HepG2 (cell line): ENCODE measurements around the gene VPS11. TPM values are rescaled to one million over a fixed set of nuclear protein-coding genes. Genes with fewer than 3 reads are reported as not detected.

Experiments used
- EHMT2 ChIP-seq: fragments of 200-600 bp; sonication (generic); IDR thresholded peaks from 2 replicates; pipeline ENCODE4 v1.7.0; 2017; ENCODE audit warnings: antibody characterized with exemption, low read depth, low read length, borderline replicate concordance
- HNRNPK ChIP-seq: fragments of 200-400 bp; formaldehyde crosslinking; IDR thresholded peaks from 2 replicates; pipeline ENCODE4 v1.6.1; 2018; ENCODE audit warnings: low read length, low read depth, moderate library complexity, mild to moderate bottlenecking; ENCODE audit not compliant: poor library complexity, severe bottlenecking
- POLR2AphosphoS2 ChIP-seq: IDR thresholded peaks from 2 replicates; pipeline ENCODE4 v1.6.1; 2011; ENCODE audit warnings: low read depth, low read length, improper control_type of control experiment
- PRDM15 ChIP-seq: sonication (generic); formaldehyde crosslinking; IDR thresholded peaks from 2 replicates; pipeline ENCODE4 v1.4.0; 2020; ENCODE audit warnings: missing genetic modification reagents
- SOX13 ChIP-seq, 3 experiments: fragments of 450-650 bp in 1 of 3; sonication (generic) in 1 of 3; formaldehyde crosslinking in 1 of 3; IDR thresholded peaks in 2 of 3; conservative IDR thresholded peaks in 1 of 3; 2 replicates each; pipeline versions ENCODE4 v1.5.0 to v1.6.1; 2016 to 2020; ENCODE audit warnings: antibody characterized with exemption in 1 of 3, mild to moderate bottlenecking in 1 of 3, missing compliant biosample characterization in 1 of 3, missing genetic modification reagents in 1 of 3, moderate library complexity in 1 of 3
- ZBTB20 ChIP-seq: sonication (generic); formaldehyde crosslinking; IDR thresholded peaks from 2 replicates; pipeline ENCODE4 v1.8.1; 2023; ENCODE audit warnings: missing genetic modification reagents, low read depth, mild to moderate bottlenecking, borderline replicate concordance
- polyA plus RNA-seq, 8 experiments: library from polyadenylated mRNA; depleted of rRNA in 3 of 8; stranded (reverse) in 7 of 8; unstranded in 1 of 8; fragments of >200 nt; fragmentation: Illumina TruSeq in 4 of 8; extraction: Trizol in 4 of 8; gene quantifications; 2 replicates each; pipeline versions ENCODE4 v1.2.1 to v1.2.3, GENCODE V29; 2011 to 2016; ENCODE audit warnings: low read depth in 4 of 8, missing spikeins in 1 of 8, mixed read lengths in 1 of 8; ENCODE audit not compliant: insufficient read depth in 1 of 8
- total RNA-seq, 5 experiments: library from RNA; depleted of rRNA; stranded (reverse); fragments of >200 nt; fragmentation: Illumina TruSeq; extraction: Trizol; gene quantifications; 2 replicates each; pipeline ENCODE4 v1.2.3, GENCODE V29; 2016; ENCODE audit warnings: low read depth in 1 of 5
- TF ChIP-seq, protein P1 (sequence below), 2 experiments: sonication (generic) in 1 of 2; formaldehyde crosslinking in 1 of 2; IDR thresholded peaks; 2 replicates each; pipeline versions ENCODE4 v1.4.0 to v1.6.1; 2018 to 2020; ENCODE audit warnings: missing genetic modification reagents in 2 of 2, borderline replicate concordance in 1 of 2, low read depth in 1 of 2, mild to moderate bottlenecking in 1 of 2, missing biosample characterization in 1 of 2
- TF ChIP-seq, protein P2 (sequence below): sonication (generic); formaldehyde crosslinking; IDR thresholded peaks from 2 replicates; pipeline ENCODE4 v1.4.0; 2020; ENCODE audit warnings: mild to moderate bottlenecking, missing genetic modification reagents

VPS11 gene
- total and polyA plus RNA-seq, 2 of the 13 experiments (the other 11 are each of a cell fraction or from before 2014, with no cell fraction given): 13.7 to 21.6 TPM

GRCh38 chr11:119065369-119065768 lies 2.2 kb upstream of the VPS11 start (continued):
- TF ChIP-seq PRDM15 (CRISPR knock-in tag) (no peak), POLR2AphosphoS2 (no peak), EHMT2 (no peak), HNRNPK (no peak), SOX13 (IDR thresholded peaks at IDR 0.05) (no peak), SOX13 (CRISPR knock-in tag; conservative IDR thresholded peaks at IDR 0.05 in 1 of 2, IDR thresholded peaks at IDR 0.05 in 1 of 2) (0 out of 4 replicates have a peak, but pooled peaks of 1 of the 2 experiments have one; percentile 4), ZBTB20 (CRISPR knock-in tag) (no peak)
- TF ChIP-seq, protein P1, sequence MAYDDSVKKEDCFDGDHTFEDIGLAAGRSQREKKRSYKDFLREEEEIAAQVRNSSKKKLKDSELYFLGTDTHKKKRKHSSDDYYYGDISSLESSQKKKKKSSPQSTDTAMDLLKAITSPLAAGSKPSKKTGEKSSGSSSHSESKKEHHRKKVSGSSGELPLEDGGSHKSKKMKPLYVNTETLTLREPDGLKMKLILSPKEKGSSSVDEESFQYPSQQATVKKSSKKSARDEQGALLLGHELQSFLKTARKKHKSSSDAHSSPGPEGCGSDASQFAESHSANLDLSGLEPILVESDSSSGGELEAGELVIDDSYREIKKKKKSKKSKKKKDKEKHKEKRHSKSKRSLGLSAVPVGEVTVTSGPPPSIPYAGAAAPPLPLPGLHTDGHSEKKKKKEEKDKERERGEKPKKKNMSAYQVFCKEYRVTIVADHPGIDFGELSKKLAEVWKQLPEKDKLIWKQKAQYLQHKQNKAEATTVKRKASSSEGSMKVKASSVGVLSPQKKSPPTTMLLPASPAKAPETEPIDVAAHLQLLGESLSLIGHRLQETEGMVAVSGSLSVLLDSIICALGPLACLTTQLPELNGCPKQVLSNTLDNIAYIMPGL (CRISPR knock-in tag; IDR thresholded peaks at IDR 0.05; ENCODE audit: borderline replicate concordance in 1 of 2, low read depth in 1 of 2): 0 out of 4 replicates have a peak, but pooled peaks of 1 of the 2 experiments have one; percentile 40
- TF ChIP-seq, protein P2, sequence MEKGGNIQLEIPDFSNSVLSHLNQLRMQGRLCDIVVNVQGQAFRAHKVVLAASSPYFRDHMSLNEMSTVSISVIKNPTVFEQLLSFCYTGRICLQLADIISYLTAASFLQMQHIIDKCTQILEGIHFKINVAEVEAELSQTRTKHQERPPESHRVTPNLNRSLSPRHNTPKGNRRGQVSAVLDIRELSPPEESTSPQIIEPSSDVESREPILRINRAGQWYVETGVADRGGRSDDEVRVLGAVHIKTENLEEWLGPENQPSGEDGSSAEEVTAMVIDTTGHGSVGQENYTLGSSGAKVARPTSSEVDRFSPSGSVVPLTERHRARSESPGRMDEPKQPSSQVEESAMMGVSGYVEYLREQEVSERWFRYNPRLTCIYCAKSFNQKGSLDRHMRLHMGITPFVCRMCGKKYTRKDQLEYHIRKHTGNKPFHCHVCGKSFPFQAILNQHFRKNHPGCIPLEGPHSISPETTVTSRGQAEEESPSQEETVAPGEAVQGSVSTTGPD (CRISPR knock-in tag): no peak
